SH-SY5Y (cell line): ENCODE results near the gene RNF38.

Source experiments
- GATA2 ChIP-seq: IDR thresholded peaks from 2 replicates; pipeline ENCODE4 v1.6.1; 2011; ENCODE audit warnings: mild to moderate bottlenecking, low read depth, low read length
- GATA3 ChIP-seq: IDR thresholded peaks from 2 replicates; pipeline ENCODE4 v1.6.1; 2011; ENCODE audit warnings: low read depth, mild to moderate bottlenecking, low read length, moderate library complexity

GRCh38 chr9:36289836-36290435, 110.1 kb downstream of the RNF38 start:
- TF ChIP-seq GATA2 (no peak), GATA3 (no peak)
